Measurements from ENCODE around the gene MTA3.

Gene MTA3

DNA sequence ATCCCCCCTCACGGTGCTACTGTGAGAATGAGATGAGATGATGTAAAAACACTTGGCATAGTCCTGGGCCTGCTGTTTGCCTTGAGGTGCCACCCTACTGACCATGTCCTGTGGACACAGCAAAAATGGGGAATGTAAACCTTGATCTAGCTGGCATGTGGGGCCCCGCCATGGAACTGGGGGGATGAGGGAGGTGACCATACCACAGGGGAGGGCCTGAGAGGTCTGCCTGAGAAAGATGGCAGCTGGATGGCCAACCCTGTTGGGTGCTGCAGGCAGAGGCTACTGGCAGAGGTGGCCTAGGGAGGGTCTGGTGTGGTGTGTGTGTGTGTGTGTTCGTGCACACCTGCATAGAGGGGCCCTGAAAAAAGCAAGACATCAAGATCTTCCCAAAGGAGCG lies 223.2 kb downstream of the MTA3 start:
- no peak for DNase-seq

DNA sequence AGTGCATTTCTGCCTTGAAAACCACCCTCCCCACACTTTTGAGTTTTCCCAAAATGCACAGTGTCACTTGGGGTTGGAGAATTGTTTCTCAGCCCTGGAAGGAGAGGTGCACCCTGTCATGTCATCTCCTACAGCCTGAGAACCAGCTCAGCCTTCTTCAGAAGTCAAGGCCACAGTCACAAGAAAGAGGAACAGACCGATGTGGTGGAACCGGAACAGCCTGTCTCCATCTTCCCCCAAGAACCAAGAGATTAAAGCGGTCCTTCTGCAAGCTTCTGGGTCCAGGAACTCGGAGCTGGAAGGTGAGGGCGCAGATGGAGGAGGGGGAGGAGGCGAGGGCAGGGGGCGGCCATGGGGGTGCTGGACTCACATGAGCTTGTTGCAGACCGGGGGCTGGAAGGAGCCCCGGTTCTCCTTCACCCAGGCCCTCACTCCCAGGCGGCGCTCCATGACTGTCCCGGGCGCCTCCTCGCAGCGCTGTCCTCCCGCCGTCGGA lies 223.7 kb downstream of the MTA3 start:
- no peak for DNase-seq

DNA sequence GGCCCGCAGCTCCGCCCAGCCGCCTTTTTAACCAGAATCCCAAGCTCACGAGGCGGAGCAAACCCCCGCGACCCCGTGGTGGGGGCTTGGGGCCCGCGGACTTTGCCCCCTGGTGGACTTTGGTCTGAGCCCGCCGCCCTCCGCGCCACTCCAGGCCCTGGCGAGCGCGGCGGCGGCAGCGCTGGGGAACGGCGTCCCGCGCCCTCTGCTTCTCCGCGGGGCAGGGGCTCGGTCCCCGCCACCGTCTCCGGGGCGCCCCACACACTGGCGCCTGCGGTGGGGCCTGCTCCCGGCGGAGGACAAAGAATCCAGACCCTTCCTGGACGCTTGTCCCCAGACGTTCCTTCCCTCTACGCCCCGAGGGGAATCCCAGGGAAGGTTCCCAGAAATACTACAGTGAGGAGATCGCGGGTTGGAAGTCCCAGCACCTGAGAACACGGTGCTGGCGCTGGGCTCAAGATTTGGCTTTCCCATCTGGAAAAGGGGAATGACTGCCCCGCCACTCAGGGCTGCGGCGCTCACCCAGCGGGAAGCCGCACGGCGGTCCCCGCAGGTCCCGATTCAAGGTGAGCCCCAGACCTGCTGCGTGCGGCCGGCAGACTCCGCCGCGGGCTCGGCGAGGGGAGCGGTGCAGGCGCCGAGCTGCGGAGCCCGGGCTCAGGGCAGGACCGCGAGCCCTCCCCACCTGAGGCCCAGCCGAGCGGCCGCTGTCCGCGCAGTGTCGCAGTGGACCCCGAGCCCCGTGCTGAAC lies 224.3 kb downstream of the MTA3 start, which contains the start of gene HAAO:
Gene HAAO (minus strand): TSS at position 1 of the 751 bp plus-strand sequence. CDS start 47 bp downstream, outside the sequence.
- no peak for DNase-seq

DNA sequence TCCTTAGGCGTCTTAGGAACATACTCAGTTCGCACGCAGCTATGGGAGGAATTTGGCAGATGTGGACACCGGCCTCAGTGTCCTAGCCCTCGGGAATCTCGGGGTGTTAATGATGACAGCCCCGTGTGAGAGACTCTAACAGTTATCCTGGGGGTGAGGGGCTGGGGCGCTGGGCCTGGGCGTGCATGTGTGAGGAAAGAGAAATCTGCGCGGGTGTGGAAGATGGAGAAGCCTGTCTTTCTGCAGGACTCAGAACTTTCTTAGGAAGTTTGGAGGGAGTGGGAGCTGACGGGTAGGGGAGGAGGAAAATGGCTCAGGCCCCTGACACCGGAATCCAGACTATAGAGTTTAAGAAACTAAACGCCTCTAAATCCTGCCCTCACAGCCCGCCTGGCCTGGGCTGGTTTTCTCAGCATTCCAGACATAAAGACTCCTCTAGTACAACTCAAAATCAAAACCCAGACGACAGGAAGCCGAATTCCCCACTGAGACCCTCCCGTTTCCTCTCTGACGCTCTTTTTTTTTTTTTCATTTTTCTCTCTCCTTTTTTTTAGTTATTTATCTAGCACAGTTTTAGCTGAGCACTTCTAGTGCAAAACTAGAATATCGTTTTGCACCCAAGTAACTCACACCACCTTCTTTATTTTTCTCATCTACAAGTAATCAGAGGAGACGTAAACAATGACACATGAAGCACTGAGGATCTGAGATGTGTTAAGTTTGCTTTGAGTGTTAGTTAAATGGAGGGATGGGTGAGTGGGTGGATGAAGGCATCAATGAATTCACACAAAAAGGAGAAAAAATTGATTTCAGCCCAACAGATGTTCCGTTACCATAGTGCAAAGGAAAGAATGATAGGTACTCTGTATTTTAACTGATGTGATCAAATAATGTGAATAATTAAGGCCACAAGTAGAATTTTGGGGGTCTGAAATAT lies 225.2 kb downstream of the MTA3 start:
- no peak for DNase-seq

DNA sequence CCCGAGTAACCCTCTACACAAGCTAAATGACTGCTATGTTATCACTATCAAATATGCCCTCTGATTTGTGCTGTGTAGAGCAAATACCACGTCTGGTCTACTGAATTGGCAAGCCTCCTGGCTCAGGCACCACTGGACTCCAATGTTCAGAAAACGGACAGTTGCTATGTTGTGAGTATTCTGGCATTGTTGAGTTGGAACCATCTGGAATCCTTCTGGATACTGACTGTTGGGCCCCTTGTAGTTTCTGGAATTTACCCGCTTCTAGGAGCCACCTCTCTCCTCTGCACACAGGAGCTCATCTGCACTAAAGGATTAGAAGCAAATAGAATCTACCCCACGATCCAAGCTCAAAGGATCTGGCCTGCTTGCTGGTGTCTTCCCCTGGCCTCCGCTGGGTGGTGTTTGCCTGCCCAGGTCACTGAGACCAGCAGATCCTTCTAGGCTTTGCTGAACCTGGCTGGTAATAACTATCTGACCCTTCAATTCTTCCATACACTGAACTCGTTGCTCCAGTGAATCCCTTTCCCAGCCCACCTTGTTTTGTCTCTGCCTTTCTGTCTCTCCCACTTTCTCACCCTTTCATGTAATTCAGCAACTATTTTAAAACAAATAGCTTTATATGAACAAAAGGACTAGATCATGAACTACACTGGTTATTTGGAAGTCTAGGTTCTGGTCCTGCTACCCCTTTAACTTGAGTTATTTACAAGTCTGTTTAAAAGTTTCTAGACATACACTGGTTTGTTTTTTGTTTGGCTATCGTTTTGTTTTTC lies 226.0 kb downstream of the MTA3 start:
- DNase-seq = no peak

DNA sequence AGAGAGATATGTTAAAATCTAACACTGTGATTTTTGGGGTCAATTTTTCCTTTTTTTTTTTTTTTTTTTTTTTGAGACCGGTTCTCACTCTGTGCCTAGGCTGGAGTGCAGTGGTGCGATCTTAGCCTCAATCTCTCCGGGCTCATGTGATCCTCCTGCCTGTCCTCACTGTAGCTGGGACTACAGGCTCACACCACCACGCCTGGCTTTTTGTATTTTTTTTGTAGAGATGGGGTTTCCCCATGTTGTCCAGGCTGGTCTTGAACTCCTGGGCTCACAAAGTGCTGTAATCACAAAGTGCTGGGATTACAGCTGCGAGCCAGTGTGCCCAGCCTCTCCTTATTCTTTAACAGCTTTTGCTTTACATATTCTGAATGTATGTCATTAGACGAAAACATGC lies 226.8 kb downstream of the MTA3 start:
- no peak for DNase-seq

- no peak for DNase-seq
Observed at GRCh38 chr2:42795841-42796301, 227.4 kb downstream of the MTA3 start.

GRCh38 chr2:42796427-42797248 lies 228.2 kb downstream of the MTA3 start:
- no peak for DNase-seq

DNA sequence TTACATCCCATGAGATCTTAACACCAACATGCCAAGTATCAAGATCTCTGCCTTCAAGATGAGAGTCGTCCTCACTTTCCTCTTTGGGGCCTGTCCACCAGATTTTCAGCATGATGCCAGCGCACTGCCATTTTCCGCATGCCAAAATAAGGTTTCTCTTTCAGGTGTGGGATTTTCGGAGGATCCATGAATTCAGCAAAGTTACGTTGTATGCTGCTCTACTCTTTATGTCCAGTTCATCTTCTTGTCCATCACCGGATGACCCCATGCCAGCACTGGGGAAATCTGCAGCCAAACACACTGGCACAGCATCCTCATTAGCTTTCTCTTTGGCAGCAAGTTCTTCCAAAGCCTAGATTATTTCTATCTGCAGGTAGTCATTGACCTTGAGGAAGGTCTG lies 228.8 kb downstream of the MTA3 start:
- no peak for DNase-seq

- DNase-seq = no peak
Observed at GRCh38 chr2:42799881-42800280, 231.4 kb downstream of the MTA3 start.

DNA sequence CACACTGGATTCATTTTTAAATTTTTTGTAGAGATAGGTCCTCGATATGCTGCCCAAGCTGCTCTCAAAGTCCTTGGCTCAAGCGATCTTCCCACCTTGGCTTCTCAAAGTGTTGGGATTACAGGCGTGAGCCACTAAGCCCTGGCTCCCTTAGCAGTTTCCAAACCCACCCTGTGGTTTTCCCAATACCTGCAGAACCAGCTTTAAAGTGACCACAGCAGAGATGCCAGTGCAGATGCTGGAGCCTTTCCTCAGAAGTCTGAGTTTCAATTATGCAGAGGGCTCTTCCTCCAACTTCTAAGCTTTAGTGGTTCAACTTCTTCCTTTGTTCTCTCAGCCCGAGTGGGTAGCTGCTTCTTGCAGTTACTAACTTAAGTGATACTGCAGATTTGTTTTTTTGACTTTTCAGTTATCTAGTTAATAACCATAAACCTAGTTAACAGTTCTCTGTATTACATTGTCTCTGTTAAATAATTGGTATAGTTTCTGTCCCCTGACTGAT lies 232.1 kb downstream of the MTA3 start:
- no peak for DNase-seq

- no peak for DNase-seq
Observed at GRCh38 chr2:42800981-42801380, 232.5 kb downstream of the MTA3 start.

GRCh38 chr2:42801381-42801780 lies 232.9 kb downstream of the MTA3 start:
- DNase-seq = no peak

- no peak for DNase-seq
Observed at GRCh38 chr2:42802150-42802549, 233.7 kb downstream of the MTA3 start.

- no peak for DNase-seq
Observed at GRCh38 chr2:42804338-42804737, 235.9 kb downstream of the MTA3 start.

- DNase-seq = no peak
Observed at GRCh38 chr2:42804891-42805290, 236.5 kb downstream of the MTA3 start.
